AG10803 (cell line): Measurements from ENCODE around the gene PRSS57.

Experiments
- DNase-seq: peaks from one replicate; pipeline ENCODE4 v3.0.0; 2010; ENCODE audit warnings: low read depth
- H3K4me3 ChIP-seq: 2 replicates; pipeline ENCODE4 v1.5.1; 2011; ENCODE audit warnings: mild to moderate bottlenecking, low read length, control low read depth
- CTCF ChIP-seq: conservative IDR thresholded peaks from 2 replicates; pipeline ENCODE4 v1.5.1; 2011; ENCODE audit warnings: mild to moderate bottlenecking, low read length, control low read depth, inconsistent platforms

Gene PRSS57

GRCh38 chr19:711254-711653 lies 16.0 kb upstream of the PRSS57 start:
- H3K4me3 ChIP-seq = no peak overlapping the region
- no peak for TF ChIP-seq CTCF
- no peak for DNase-seq

- no peak for TF ChIP-seq CTCF
- peak; percentile 44 for DNase-seq
- H3K4me3 ChIP-seq = no peak overlapping the region
These were observed 15.5 kb upstream of the PRSS57 start for GRCh38 chr19:710767-711166.

- no peak for DNase-seq
- TF ChIP-seq CTCF = no peak
- H3K4me3 ChIP-seq = no peak overlapping the region
These were observed 14.8 kb upstream of the PRSS57 start for GRCh38 chr19:709965-710571.

GRCh38 chr19:709196-709964 lies 14.1 kb upstream of the PRSS57 start:
- H3K4me3 ChIP-seq = no peak overlapping the region
- no peak for TF ChIP-seq CTCF
- DNase-seq = no peak

- no peak for TF ChIP-seq CTCF
- DNase-seq = no peak
- no peak within 1 kb of the TSS for H3K4me3 ChIP-seq
These were observed 13.2 kb upstream of the PRSS57 start, which contains the start of gene PALM for GRCh38 chr19:708154-709143. Gene PALM, plus strand, starts transcription at chr19:708935. Its CDS starts 212 bp downstream, at chr19:709147.

GRCh38 chr19:704447-704741 lies 9.1 kb upstream of the PRSS57 start:
- H3K4me3 ChIP-seq = no peak overlapping the region
- no peak for TF ChIP-seq CTCF

More at GRCh38 chr19:704447-704741, 9.1 kb upstream of the PRSS57 start:
- no peak for DNase-seq
